HG03439 (cell line): ENCODE data around the gene IFIT2.

Source experiments
- ATAC-seq: cut with Tn5 transposase; IDR thresholded peaks from one replicate; pipeline ENCODE4 v1.9.1; 2021; ENCODE audit warnings: mild to moderate bottlenecking, moderate library complexity; ENCODE audit not compliant: unreplicated experiment

IFIT2 gene

GRCh38 chr10:89337484-89337883 is 35.6 kb downstream of the IFIT2 start:
- ATAC-seq, result no peak

- ATAC-seq, result no peak
These were observed 36.9 kb downstream of the IFIT2 start for GRCh38 chr10:89338713-89339112.

- no peak for ATAC-seq
These were observed 38.0 kb downstream of the IFIT2 start for GRCh38 chr10:89339875-89340274.

- no peak for ATAC-seq
These were observed 39.8 kb downstream of the IFIT2 start for GRCh38 chr10:89341649-89342048.

GRCh38 chr10:89342206-89342958 is 40.5 kb downstream of the IFIT2 start:
- ATAC-seq, result no peak

GRCh38 chr10:89343089-89343767 is 41.4 kb downstream of the IFIT2 start:
- ATAC-seq, result no peak

- no peak for ATAC-seq
These were observed 42.3 kb downstream of the IFIT2 start for GRCh38 chr10:89344156-89344555.

GRCh38 chr10:89345367-89346000 is 43.6 kb downstream of the IFIT2 start:
- no peak for ATAC-seq

- ATAC-seq, result no peak
These were observed 44.8 kb downstream of the IFIT2 start for GRCh38 chr10:89346405-89347254.

- no peak for ATAC-seq
These were observed 46.0 kb downstream of the IFIT2 start for GRCh38 chr10:89347701-89348457.

- no peak for ATAC-seq
These were observed 46.6 kb downstream of the IFIT2 start for GRCh38 chr10:89348481-89348880.

- ATAC-seq, result no peak
These were observed 47.1 kb downstream of the IFIT2 start for GRCh38 chr10:89348975-89349374.

- peak; percentile 26 for ATAC-seq
These were observed 48.9 kb downstream of the IFIT2 start for GRCh38 chr10:89350631-89351315.

GRCh38 chr10:89351412-89351779 is 49.5 kb downstream of the IFIT2 start:
- ATAC-seq, result peak; percentile 79

GRCh38 chr10:89351780-89352597 is 50.1 kb downstream of the IFIT2 start:
- peak; percentile 49 for ATAC-seq

- ATAC-seq, result no peak
These were observed 51.0 kb downstream of the IFIT2 start for GRCh38 chr10:89352802-89353201.

GRCh38 chr10:89355394-89355931 is 53.6 kb downstream of the IFIT2 start:
- ATAC-seq, result no peak

GRCh38 chr10:89357096-89357495 is 55.2 kb downstream of the IFIT2 start:
- no peak for ATAC-seq

- ATAC-seq, result no peak
These were observed 56.1 kb downstream of the IFIT2 start for GRCh38 chr10:89357975-89358374.
